ENCODE results near the gene GDPGP1.

The GDPGP1 gene

DNA sequence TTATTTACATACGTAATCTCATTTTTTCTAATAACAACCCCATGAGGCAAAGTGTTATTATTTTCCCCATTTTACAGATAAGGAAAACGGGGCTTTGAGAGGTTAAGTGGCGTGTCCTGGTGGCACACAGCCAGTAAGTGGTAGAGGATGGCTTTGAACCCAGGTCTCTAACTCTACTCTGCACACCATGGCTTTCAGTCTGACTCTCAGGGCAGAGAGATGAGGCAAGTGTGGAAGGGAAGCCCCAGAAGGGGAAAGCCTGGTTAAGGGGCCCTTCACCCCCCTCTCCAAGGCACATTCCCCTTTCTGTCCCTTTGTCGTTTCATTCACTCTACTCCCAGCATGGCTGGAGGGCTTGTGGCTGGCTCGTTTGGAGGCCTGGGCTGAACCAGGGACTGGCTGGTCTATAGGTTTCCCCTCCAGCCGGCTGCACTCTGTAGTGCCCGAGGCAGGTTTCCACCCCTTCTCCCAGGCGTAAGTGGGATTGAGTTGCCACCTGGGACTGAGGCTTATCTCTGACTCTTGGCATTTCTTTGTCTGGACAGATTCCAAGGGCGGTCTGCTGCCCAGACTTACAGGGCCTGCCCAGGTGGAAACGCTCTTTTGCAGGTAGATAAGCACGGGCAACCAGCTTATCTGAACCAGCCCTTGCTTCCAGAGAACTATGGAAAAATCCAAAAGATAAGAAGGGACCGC, 20.7 kb upstream of the GDPGP1 start:
- H3K36me3 ChIP-seq = peaks cover 81% of the 10 kb centered on the region
- DNase-seq = peak; percentile 60
- H3K27me3 ChIP-seq (ENCODE audit: insufficient read depth, low read depth, severe bottlenecking) = no peaks in the 10 kb centered on the region
- H3K9me3 ChIP-seq (ENCODE audit: severe bottlenecking) = no peaks in the 10 kb centered on the region
- peak overlapping the region; percentile 75 for H3K27ac ChIP-seq
- TF ChIP-seq CTCF (IDR thresholded peaks at IDR 0.05; ENCODE audit: low read depth, low read length) = no peak
- no peak overlapping the region for H3K4me3 ChIP-seq (ENCODE audit: low read depth, low read length)

DNA sequence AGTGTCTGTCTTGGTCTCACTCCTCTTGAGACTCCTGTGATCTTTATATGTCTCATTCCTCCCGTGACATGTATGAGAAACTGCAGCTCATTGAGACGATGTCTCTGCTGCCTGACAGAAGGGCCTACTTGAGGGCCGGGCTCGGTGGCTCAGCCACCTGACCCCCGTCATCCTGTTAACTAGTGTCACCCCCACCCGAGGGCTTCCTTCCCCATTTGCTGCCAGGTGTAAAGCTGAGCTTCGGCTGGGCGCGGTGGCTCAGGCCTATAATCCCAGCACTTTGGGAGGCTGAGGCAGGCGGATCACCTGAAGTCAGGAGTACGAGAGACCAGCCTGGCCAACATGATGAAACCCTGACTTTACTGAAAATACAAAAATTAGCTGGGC, 20.2 kb upstream of the GDPGP1 start:
- DNase-seq = peak; percentile 71

DNA sequence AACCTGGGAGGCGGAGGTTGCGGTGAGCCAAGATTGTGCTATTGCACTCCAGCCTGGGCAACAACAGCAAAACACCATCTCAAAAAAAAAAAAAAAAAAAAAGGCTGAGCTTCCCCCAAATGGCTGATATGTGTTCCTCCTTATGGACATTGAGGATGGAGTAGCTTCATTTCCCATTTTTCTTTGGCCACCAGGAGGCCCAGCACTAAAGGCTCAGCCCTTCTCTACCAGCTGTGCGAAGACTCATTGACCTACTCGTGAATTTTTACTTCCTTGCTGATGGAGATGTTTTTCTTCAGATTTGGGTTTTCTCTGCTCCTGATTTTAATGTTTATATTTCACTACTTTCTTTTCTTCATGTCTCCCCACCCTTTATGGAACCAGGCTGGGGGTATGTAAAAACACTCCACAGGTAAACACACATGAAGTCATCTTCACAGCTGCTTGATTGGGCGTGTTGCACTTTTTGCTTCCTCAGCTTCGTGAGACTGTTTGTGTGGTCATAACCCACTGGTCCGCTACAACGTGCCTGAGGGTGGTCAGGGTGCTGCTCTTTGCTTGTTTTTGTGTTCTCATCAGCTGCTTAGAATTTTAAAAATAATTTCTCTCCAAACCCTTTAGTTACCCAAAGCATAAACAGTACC, 19.3 kb upstream of the GDPGP1 start:
- peaks cover 84% of the 10 kb centered on the region for H3K36me3 ChIP-seq
- peak; percentile 41 for TF ChIP-seq CTCF (IDR thresholded peaks at IDR 0.05; ENCODE audit: low read depth, low read length)
- H3K9me3 ChIP-seq (ENCODE audit: severe bottlenecking) = no peaks in the 10 kb centered on the region
- no peak overlapping the region for H3K4me3 ChIP-seq (ENCODE audit: low read depth, low read length)
- H3K27ac ChIP-seq = peak overlapping the region; percentile 75
- no peak for DNase-seq
- H3K27me3 ChIP-seq (ENCODE audit: insufficient read depth, low read depth, severe bottlenecking) = no peaks in the 10 kb centered on the region

More for the DNA sequence above, 20.2 kb upstream of the GDPGP1 start:
- Histone ChIP-seq H3K36me3 (peaks cover 85% of the 10 kb centered on the region), H3K9me3 (ENCODE audit: severe bottlenecking) (no peaks in the 10 kb centered on the region), H3K4me3 (ENCODE audit: low read depth, low read length) (no peak overlapping the region), H3K27me3 (ENCODE audit: insufficient read depth, low read depth, severe bottlenecking) (no peaks in the 10 kb centered on the region), H3K27ac (peak overlapping the region; percentile 75)
- no peak for TF ChIP-seq CTCF (IDR thresholded peaks at IDR 0.05; ENCODE audit: low read depth, low read length)

DNA sequence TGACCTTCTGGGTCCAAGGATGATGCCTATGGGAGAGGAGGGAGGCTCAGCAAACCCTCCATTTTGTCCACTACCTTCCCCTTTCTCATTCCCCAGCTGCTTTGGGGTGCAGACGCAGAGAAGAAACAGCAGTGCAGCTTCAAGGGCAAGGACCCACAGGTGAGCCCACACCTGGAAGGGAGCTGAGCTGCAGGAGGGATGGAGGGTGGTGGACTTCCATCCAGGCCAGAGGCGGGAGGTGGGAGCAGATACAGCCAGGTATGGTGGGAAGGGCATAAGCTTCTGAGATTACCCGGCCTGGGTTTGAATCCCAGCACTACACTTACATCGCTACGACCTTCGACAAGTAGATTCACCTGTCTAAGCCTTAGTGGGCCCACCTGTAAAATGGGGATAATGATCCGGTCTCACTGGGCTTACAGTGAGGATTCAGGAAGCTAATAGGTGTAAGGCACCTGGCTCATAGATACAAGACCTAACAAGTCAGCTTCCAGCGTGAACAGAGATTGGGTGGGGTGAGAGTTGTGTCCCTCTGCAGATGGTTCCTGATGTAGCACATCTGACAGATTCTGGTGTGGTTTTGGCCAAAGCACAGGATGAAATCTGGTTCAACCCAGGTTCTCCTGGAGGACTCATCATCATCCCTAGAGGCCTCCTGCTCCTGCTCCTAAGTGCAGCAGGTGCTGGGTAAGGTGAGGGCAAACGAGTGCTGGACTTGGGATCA, 16.2 kb upstream of the GDPGP1 start:
- Histone ChIP-seq H3K4me3 (ENCODE audit: low read depth, low read length) (no peak overlapping the region), H3K9me3 (ENCODE audit: severe bottlenecking) (no peaks in the 10 kb centered on the region), H3K36me3 (peaks cover 83% of the 10 kb centered on the region), H3K27me3 (ENCODE audit: insufficient read depth, low read depth, severe bottlenecking) (no peaks in the 10 kb centered on the region), H3K27ac (no peak overlapping the region)
- no peak for TF ChIP-seq CTCF (IDR thresholded peaks at IDR 0.05; ENCODE audit: low read depth, low read length)
- DNase-seq = no peak

DNA sequence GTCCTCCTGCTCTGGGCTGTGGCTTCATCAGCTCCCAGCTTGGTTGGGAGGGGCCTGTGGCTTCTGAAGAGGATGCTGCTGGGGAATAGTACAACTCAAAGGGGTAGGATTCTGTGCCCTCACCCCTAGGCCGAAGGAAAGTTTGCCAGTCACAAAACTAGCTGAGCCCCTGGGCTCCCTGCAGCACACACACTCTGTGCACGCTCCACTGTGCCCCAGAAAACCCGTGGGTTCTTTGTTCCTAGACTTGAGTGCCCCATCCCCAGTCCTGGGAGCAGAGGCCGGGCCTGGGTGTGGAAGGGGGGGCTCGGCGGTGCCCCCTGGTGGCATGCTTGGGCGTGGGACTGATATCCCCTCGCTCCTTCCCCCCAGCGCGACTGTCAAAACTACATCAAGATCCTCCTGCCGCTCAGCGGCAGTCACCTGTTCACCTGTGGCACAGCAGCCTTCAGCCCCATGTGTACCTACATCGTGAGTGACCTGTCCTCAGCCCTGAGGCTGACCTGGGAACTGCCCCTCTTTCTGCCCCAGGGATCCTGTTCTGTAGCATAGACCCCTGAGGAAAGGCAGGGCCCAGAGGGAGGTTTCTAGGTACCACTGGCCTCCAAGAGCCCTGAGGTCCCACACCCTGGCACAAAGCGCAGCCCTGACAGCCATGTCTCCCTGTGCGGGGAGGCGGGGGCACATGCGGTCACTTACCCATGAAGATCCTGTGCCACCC, 14.4 kb upstream of the GDPGP1 start:
- H3K4me3 ChIP-seq (ENCODE audit: low read depth, low read length) = no peak overlapping the region
- peak; percentile 83 for TF ChIP-seq CTCF (IDR thresholded peaks at IDR 0.05; ENCODE audit: low read depth, low read length)
- peak overlapping the region; percentile 58 for H3K27ac ChIP-seq
- peak; percentile 72 for DNase-seq
- no peaks in the 10 kb centered on the region for H3K9me3 ChIP-seq (ENCODE audit: severe bottlenecking)
- peaks cover 90% of the 10 kb centered on the region for H3K36me3 ChIP-seq
- no peaks in the 10 kb centered on the region for H3K27me3 ChIP-seq (ENCODE audit: insufficient read depth, low read depth, severe bottlenecking)
